GM23338 (cell line): ENCODE data around the gene XRN2. TPM values are rescaled to one million over a fixed set of nuclear protein-coding genes. Genes with fewer than 3 reads are reported as not detected.

ENCODE experiments used
- ATAC-seq: fragments of 200-7000 bp; cut with Tn5 transposase; 3 replicates; pipeline ENCODE4 v1.9.1; 2020
- DNase-seq: peaks from one replicate; pipeline ENCODE4 v3.0.0-alpha.2; 2015; ENCODE audit warnings: low spot score
- H2AFZ ChIP-seq: fragments of 200-600 bp; sonication (generic); 2 replicates; pipeline ENCODE4 v1.8.0; 2016; ENCODE audit warnings: antibody characterized with exemption, mild to moderate bottlenecking, moderate library complexity
- H3F3A ChIP-seq: fragments of 200-600 bp; sonication (generic); replicated peaks from 2 replicates; pipeline ENCODE4 v1.8.0; 2017; ENCODE audit warnings: antibody characterized with exemption, mixed run types, low read depth
- H3K27ac ChIP-seq: fragments of 200-600 bp; sonication (generic); 2 replicates; pipeline ENCODE4 v1.6.1; 2016; ENCODE audit warnings: low read depth
- H3K27me3 ChIP-seq: fragments of 200-600 bp; sonication (generic); 2 replicates; pipeline ENCODE4 v1.8.0; 2016; ENCODE audit warnings: mild to moderate bottlenecking, mixed run types, moderate library complexity; ENCODE audit not compliant: insufficient read depth
- H3K36me3 ChIP-seq: fragments of 200-600 bp; sonication (generic); 2 replicates; pipeline ENCODE4 v1.8.0; 2016; ENCODE audit warnings: mild to moderate bottlenecking; ENCODE audit not compliant: insufficient read depth
- H3K4me1 ChIP-seq: fragments of 200-600 bp; sonication (generic); 2 replicates; pipeline ENCODE4 v1.8.0; 2016; ENCODE audit warnings: mild to moderate bottlenecking, moderate library complexity; ENCODE audit not compliant: insufficient read depth
- H3K4me2 ChIP-seq: fragments of 200-600 bp; sonication (generic); 2 replicates; pipeline ENCODE4 v1.7.1; 2017; ENCODE audit warnings: mixed run types
- H3K4me3 ChIP-seq: fragments of 200-600 bp; sonication (generic); 2 replicates; pipeline ENCODE4 v1.6.1; 2016; ENCODE audit warnings: mixed run types
- H3K79me2 ChIP-seq: fragments of 200-600 bp; sonication (generic); replicated peaks from 2 replicates; pipeline ENCODE4 v1.8.0; 2017; ENCODE audit warnings: mild to moderate bottlenecking; ENCODE audit not compliant: insufficient read depth
- H3K9me2 ChIP-seq: fragments of 200-600 bp; sonication (generic); 2 replicates; pipeline ENCODE4 v1.8.0; 2017; ENCODE audit not compliant: insufficient read depth
- H4K20me1 ChIP-seq: fragments of 200-600 bp; sonication (generic); replicated peaks from 2 replicates; pipeline ENCODE4 v1.8.0; 2017; ENCODE audit warnings: mild to moderate bottlenecking; ENCODE audit not compliant: insufficient read depth
- H3K27ac Mint-ChIP-seq: 2 replicates; pipeline ENCODE4 v1.8.0; 2020; ENCODE audit warnings: inconsistent platforms, mild to moderate bottlenecking, moderate library complexity, mixed read lengths
- H3K27me3 Mint-ChIP-seq: 3 replicates; pipeline ENCODE4 v1.8.0; 2022; ENCODE audit warnings: low read depth, mild to moderate bottlenecking, moderate library complexity, mixed read lengths, inconsistent platforms; ENCODE audit not compliant: insufficient read depth, poor library complexity
- H3K36me3 Mint-ChIP-seq: 3 replicates; pipeline ENCODE4 v1.8.0; 2021; ENCODE audit warnings: low read depth, mild to moderate bottlenecking, inconsistent platforms, moderate library complexity, mixed read lengths
- H3K4me1 Mint-ChIP-seq: 3 replicates; pipeline ENCODE4 v1.8.0; 2020; ENCODE audit warnings: mild to moderate bottlenecking, inconsistent platforms, mixed read lengths
- H3K4me3 Mint-ChIP-seq: 3 replicates; pipeline ENCODE4 v1.8.0; 2021; ENCODE audit warnings: moderate library complexity, mild to moderate bottlenecking, inconsistent platforms, mixed read lengths
- H3K9me3 Mint-ChIP-seq: 3 replicates; pipeline ENCODE4 v1.8.0; 2020; ENCODE audit warnings: moderate library complexity, mild to moderate bottlenecking, inconsistent platforms, mixed read lengths
- ETS1 ChIP-seq: IDR thresholded peaks from 2 replicates; pipeline ENCODE4 v1.6.1; 2016; ENCODE audit warnings: antibody characterized with exemption
- JUNB ChIP-seq: IDR thresholded peaks from one replicate; pipeline ENCODE4 v1.6.1; 2016; ENCODE audit warnings: antibody characterized with exemption; ENCODE audit not compliant: unreplicated experiment
- REST ChIP-seq: IDR thresholded peaks from one replicate; pipeline ENCODE4 v1.6.1; 2018; ENCODE audit warnings: antibody characterized with exemption; ENCODE audit not compliant: unreplicated experiment
- ZNF114 ChIP-seq: fragments of 250-450 bp; sonication (Bioruptor Pico); IDR thresholded peaks from 2 replicates; pipeline ENCODE4 v1.5.0; 2020; ENCODE audit warnings: mild to moderate bottlenecking, moderate library complexity
- ZNF331 ChIP-seq: fragments of 250-450 bp; sonication (Bioruptor Pico); IDR thresholded peaks from 2 replicates; pipeline ENCODE4 v1.5.0; 2020; ENCODE audit warnings: low read depth, mild to moderate bottlenecking, moderate library complexity
- polyA plus RNA-seq: library from polyadenylated mRNA; unstranded; fragments of >200 nt; fragmentation: Nextera tagmentation; extraction: Ambion mirVana; gene quantifications from 2 replicates; pipeline ENCODE4 v1.2.1, GENCODE V29; 2016
- total RNA-seq: library from RNA; depleted of rRNA; stranded (reverse); fragments of >200 nt; shearing (Covaris generic); gene quantifications from 2 replicates; pipeline ENCODE4 v1.2.3, GENCODE V29; 2014

The XRN2 gene
- total and polyA plus RNA-seq, 2 experiments from 2014 or later: 113 to 150 TPM

GRCh38 chr20:21312813-21313474 is 9.8 kb downstream of the XRN2 start (continued):
- TF ChIP-seq REST: no peak
- no peak for TF ChIP-seq ETS1
- TF ChIP-seq ZNF331 (CRISPR knock-in tag): no peak

GRCh38 chr20:21315138-21315537 is 12.0 kb downstream of the XRN2 start:
- Mint-ChIP-seq H3K27ac (no peak overlapping the region), H3K4me3 (no peak overlapping the region), H3K4me1 (peaks cover 56% of the 10 kb centered on the region), H3K36me3 (no peaks in the 10 kb centered on the region; the same call in 2 of the 3 replicates), H3K27me3 (peaks cover 2% of the 10 kb centered on the region), H3K9me3 (no peaks in the 10 kb centered on the region; the same call in 2 of the 3 replicates)
- TF ChIP-seq ZNF114 (CRISPR knock-in tag): no peak
- no peak for TF ChIP-seq JUNB
- TF ChIP-seq REST: no peak
- Histone ChIP-seq H3K79me2 (peaks cover 100% of the 10 kb centered on the region), H3F3A (no peaks in the 10 kb centered on the region), H3K4me3 (no peak overlapping the region), H2AFZ (no peak overlapping the region), H4K20me1 (peaks cover 81% of the 10 kb centered on the region), H3K9me2 (no peaks in the 10 kb centered on the region), H3K4me2 (no peak overlapping the region), H3K36me3 (no peaks in the 10 kb centered on the region), H3K4me1 (peaks cover 42% of the 10 kb centered on the region), H3K27ac (no peak overlapping the region), H3K27me3 (no peaks in the 10 kb centered on the region)
- ATAC-seq (no peak), DNase-seq (no peak)
